IMR-90 (cell line): ENCODE results near the gene CNNM1. TPM values are rescaled to one million over a fixed set of nuclear protein-coding genes. Genes with fewer than 3 reads are reported as not detected.

Experiments used
- ATAC-seq: fragments of 200-7000 bp; cut with Tn5 transposase; 2 replicates; pipeline ENCODE4 v1.9.1; 2020; ENCODE audit warnings: low read depth, mild to moderate bottlenecking, moderate library complexity
- BruUV-seq: library from RNA; stranded (reverse); fragments of 400-500 nt; replicated peaks from 2 replicates; lab custom pipeline; 2021; lab: Mats Ljungman, UMichigan
- CTCF ChIA-PET: fragments of 300-600 bp; formaldehyde crosslinking; extraction: SDS; loops from one replicate; lab custom pipeline; 2021; ENCODE audit warnings: antibody characterized with exemption; lab: Yijun Ruan, JAX
- POLR2A ChIA-PET: fragments of 300-600 bp; sonication (Branson Sonifier 250); formaldehyde crosslinking; loops from one replicate; lab custom pipeline; 2022; ENCODE audit warnings: antibody characterized with exemption; ENCODE audit not compliant: unreplicated experiment; lab: Charles Lee
- DNase-seq: peaks from one replicate; pipeline ENCODE4 v3.0.0; 2013
- H2AFZ ChIP-seq: replicated peaks from 2 replicates; pipeline ENCODE3; 2013; ENCODE audit warnings: low read length, mild to moderate bottlenecking; ENCODE audit not compliant: poor library complexity
- H2AK5ac ChIP-seq: 2 replicates; pipeline ENCODE4 v1.6.1; 2013; ENCODE audit warnings: low read depth, low read length, inconsistent platforms
- H2AK9ac ChIP-seq: replicated peaks from 2 replicates; pipeline ENCODE3; 2013; ENCODE audit warnings: mild to moderate bottlenecking, low read depth, low read length, moderate library complexity; ENCODE audit not compliant: poor library complexity
- H2BK120ac ChIP-seq: 2 replicates; pipeline ENCODE4 v1.6.1; 2013; ENCODE audit warnings: low read depth, low read length, inconsistent platforms
- H2BK15ac ChIP-seq: 3 replicates; pipeline ENCODE4 v1.6.1; 2013; ENCODE audit warnings: low read depth, low read length, inconsistent platforms
- H2BK20ac ChIP-seq: 2 replicates; pipeline ENCODE4 v1.6.1; 2013; ENCODE audit warnings: low read depth, mild to moderate bottlenecking, inconsistent platforms, low read length, moderate library complexity
- H2BK5ac ChIP-seq: 2 replicates; pipeline ENCODE4 v1.6.1; 2013; ENCODE audit warnings: mild to moderate bottlenecking, low read depth, low read length, inconsistent platforms; ENCODE audit not compliant: poor library complexity, severe bottlenecking
- H3K14ac ChIP-seq: replicated peaks from 2 replicates; pipeline ENCODE4 v1.6.1; 2013; ENCODE audit warnings: low read depth, low read length, inconsistent platforms
- H3K18ac ChIP-seq: 2 replicates; pipeline ENCODE4 v1.6.1; 2013; ENCODE audit warnings: low read depth, low read length, control low read depth
- H3K23ac ChIP-seq: 2 replicates; pipeline ENCODE4 v1.6.1; 2013; ENCODE audit warnings: low read depth, low read length, inconsistent platforms
- H3K27ac ChIP-seq: 2 replicates; pipeline ENCODE4 v1.5.1; 2013; ENCODE audit warnings: mild to moderate bottlenecking, control low read depth, low read length; ENCODE audit not compliant: insufficient read depth
- H3K27me3 ChIP-seq: 2 replicates; pipeline ENCODE4 v1.6.1; 2013; ENCODE audit warnings: low read length; ENCODE audit not compliant: control insufficient read depth, insufficient read depth
- H3K36me3 ChIP-seq: 2 replicates; pipeline ENCODE4 v1.6.1; 2013; ENCODE audit warnings: low read length, mixed read lengths; ENCODE audit not compliant: control insufficient read depth, insufficient read depth
- H3K4ac ChIP-seq: 2 replicates; pipeline ENCODE4 v1.6.1; 2013; ENCODE audit warnings: low read depth, low read length, inconsistent platforms
- H3K4me1 ChIP-seq: 2 replicates; pipeline ENCODE4 v1.6.1; 2013; ENCODE audit warnings: low read length, mixed read lengths; ENCODE audit not compliant: control insufficient read depth, insufficient read depth
- H3K4me2 ChIP-seq: 2 replicates; pipeline ENCODE4 v1.6.1; 2013; ENCODE audit warnings: low read depth, mild to moderate bottlenecking, control low read depth, low read length, moderate library complexity
- H3K4me3 ChIP-seq: 2 replicates; pipeline ENCODE4 v1.5.1; 2013; ENCODE audit warnings: low read depth, mild to moderate bottlenecking, control low read depth, low read length, moderate library complexity; ENCODE audit not compliant: insufficient read depth
- H3K56ac ChIP-seq: 2 replicates; pipeline ENCODE4 v1.6.1; 2013; ENCODE audit warnings: low read length, inconsistent platforms; ENCODE audit not compliant: insufficient read depth; ENCODE audit errors: extremely low read depth
- H3K79me1 ChIP-seq, 2 experiments: 2 replicates each; pipeline ENCODE4 v1.6.1; 2013; ENCODE audit warnings: low read length in 2 of 2, inconsistent platforms in 1 of 2, low read depth in 1 of 2
- H3K9ac ChIP-seq: 2 replicates; pipeline ENCODE4 v1.6.1; 2013; ENCODE audit warnings: low read depth, low read length, control low read depth
- H3K9me1 ChIP-seq: 2 replicates; pipeline ENCODE4 v1.6.1; 2013; ENCODE audit warnings: low read length, inconsistent platforms; ENCODE audit not compliant: insufficient read depth
- H3K9me3 ChIP-seq: 2 replicates; pipeline ENCODE4 v1.6.1; 2013; ENCODE audit warnings: low read length; ENCODE audit not compliant: control insufficient read depth, insufficient read depth
- H4K20me1 ChIP-seq: 2 replicates; pipeline ENCODE4 v1.6.1; 2013; ENCODE audit warnings: low read length, inconsistent platforms; ENCODE audit not compliant: insufficient read depth
- H4K5ac ChIP-seq: 2 replicates; pipeline ENCODE4 v1.6.1; 2013; ENCODE audit warnings: mild to moderate bottlenecking, low read depth, low read length, control low read depth
- H4K8ac ChIP-seq, 2 experiments: 2 replicates each; pipeline ENCODE4 v1.6.1; 2013; ENCODE audit warnings: low read depth in 2 of 2, low read length in 2 of 2, control low read depth in 1 of 2, inconsistent platforms in 1 of 2
- H4K91ac ChIP-seq: 2 replicates; pipeline ENCODE4 v1.6.1; 2013; ENCODE audit warnings: low read depth, low read length, inconsistent platforms; ENCODE audit not compliant: insufficient read depth
- CEBPB ChIP-seq: IDR thresholded peaks from 2 replicates; pipeline ENCODE4 v1.6.1; 2012; ENCODE audit warnings: low read depth, low read length, improper control_type of control experiment
- CHD1 ChIP-seq: IDR thresholded peaks from 2 replicates; pipeline ENCODE4 v1.6.1; 2012; ENCODE audit warnings: low read depth, low read length, improper control_type of control experiment
- FOS ChIP-seq: fragments of 150-350 bp; IDR thresholded peaks from 2 replicates; pipeline ENCODE4 v1.6.1; 2016; ENCODE audit warnings: low read depth, low read length
- MAFK ChIP-seq: IDR thresholded peaks from 2 replicates; pipeline ENCODE4 v1.6.1; 2012; ENCODE audit warnings: low read depth, low read length, improper control_type of control experiment
- MAZ ChIP-seq: IDR thresholded peaks from 2 replicates; pipeline ENCODE4 v1.6.1; 2012; ENCODE audit warnings: low read depth, mild to moderate bottlenecking, low read length, improper control_type of control experiment, moderate library complexity, borderline replicate concordance
- MXI1 ChIP-seq: IDR thresholded peaks from 2 replicates; pipeline ENCODE4 v1.6.1; 2012; ENCODE audit warnings: low read depth, mild to moderate bottlenecking, low read length, moderate library complexity, borderline replicate concordance
- NFE2L2 ChIP-seq: fragments of 150-350 bp; IDR thresholded peaks from 2 replicates; pipeline ENCODE4 v1.6.1; 2016; ENCODE audit warnings: low read depth, mild to moderate bottlenecking, low read length
- RCOR1 ChIP-seq: IDR thresholded peaks from 2 replicates; pipeline ENCODE4 v1.6.1; 2012; ENCODE audit warnings: mild to moderate bottlenecking, low read length, improper control_type of control experiment; ENCODE audit not compliant: insufficient replicate concordance
- RFX5 ChIP-seq: IDR thresholded peaks from 2 replicates; pipeline ENCODE4 v1.8.0; 2012; ENCODE audit warnings: low read depth, mild to moderate bottlenecking, low read length, moderate library complexity
- SMC3 ChIP-seq: fragments of 150-350 bp; IDR thresholded peaks from 2 replicates; pipeline ENCODE4 v1.6.1; 2016; ENCODE audit warnings: low read depth, mild to moderate bottlenecking, antibody characterized with exemption, low read length, moderate library complexity
- WGBS, 2 experiments: methylation state at CpG; one replicate each; pipeline versions ENCODE4 v1.1.5 to v1.1.7; 2013; ENCODE audit warnings: missing lambda C conversion rate in 2 of 2; ENCODE audit not compliant: insufficient read length in 1 of 2; ENCODE audit errors: extremely low coverage in 2 of 2; 5-methylcytosine and 5-hydroxymethylcytosine counted together
- dilution Hi-C: fragments of 300-500 bp; cut with HindIII; formaldehyde crosslinking; loops from one replicate; pipeline ENCODE4 v1.14.3; 2018; ENCODE audit warnings: low sequenced_read_pairs; ENCODE audit not compliant: unreplicated experiment
- in situ Hi-C: fragments of 300-500 bp; cut with MboI; formaldehyde crosslinking; loops from 3 replicates; pipeline ENCODE4 v1.14.3; 2019; ENCODE audit warnings: low sequenced_read_pairs, inconsistent platforms, mixed read lengths
- intact Hi-C: fragments of 100-400 bp; cut with micrococcal nuclease; formaldehyde crosslinking; loops from 2 replicates; pipeline ENCODE4 v1.10.0; 2022
- polyA plus RNA-seq, 3 experiments: library from polyadenylated mRNA; depleted of rRNA; stranded (reverse); fragments of >200 nt; gene quantifications; 2 replicates each; pipeline ENCODE4 v1.2.3, GENCODE V29; 2012; ENCODE audit warnings: low replicate concordance in 1 of 3
- total RNA-seq: library from RNA; depleted of rRNA; stranded (reverse); fragments of >200 nt; gene quantifications from 2 replicates; pipeline ENCODE4 v1.2.3, GENCODE V29; 2012
- TF ChIP-seq, protein P1 (sequence below): fragments of 150-350 bp; IDR thresholded peaks from 2 replicates; pipeline ENCODE4 v1.6.1; 2016; ENCODE audit warnings: low read depth, mild to moderate bottlenecking, low read length, moderate library complexity, borderline replicate concordance
- TF ChIP-seq, protein P2 (sequence below): fragments of 150-350 bp; IDR thresholded peaks from 2 replicates; pipeline ENCODE4 v1.6.1; 2017; ENCODE audit warnings: mild to moderate bottlenecking, antibody characterized with exemption, low read length, low read depth

Gene CNNM1
- total and polyA plus RNA-seq, 2 of the 4 experiments (the other 2 are of a cell fraction) = 0.18 to 0.39 TPM

DNA sequence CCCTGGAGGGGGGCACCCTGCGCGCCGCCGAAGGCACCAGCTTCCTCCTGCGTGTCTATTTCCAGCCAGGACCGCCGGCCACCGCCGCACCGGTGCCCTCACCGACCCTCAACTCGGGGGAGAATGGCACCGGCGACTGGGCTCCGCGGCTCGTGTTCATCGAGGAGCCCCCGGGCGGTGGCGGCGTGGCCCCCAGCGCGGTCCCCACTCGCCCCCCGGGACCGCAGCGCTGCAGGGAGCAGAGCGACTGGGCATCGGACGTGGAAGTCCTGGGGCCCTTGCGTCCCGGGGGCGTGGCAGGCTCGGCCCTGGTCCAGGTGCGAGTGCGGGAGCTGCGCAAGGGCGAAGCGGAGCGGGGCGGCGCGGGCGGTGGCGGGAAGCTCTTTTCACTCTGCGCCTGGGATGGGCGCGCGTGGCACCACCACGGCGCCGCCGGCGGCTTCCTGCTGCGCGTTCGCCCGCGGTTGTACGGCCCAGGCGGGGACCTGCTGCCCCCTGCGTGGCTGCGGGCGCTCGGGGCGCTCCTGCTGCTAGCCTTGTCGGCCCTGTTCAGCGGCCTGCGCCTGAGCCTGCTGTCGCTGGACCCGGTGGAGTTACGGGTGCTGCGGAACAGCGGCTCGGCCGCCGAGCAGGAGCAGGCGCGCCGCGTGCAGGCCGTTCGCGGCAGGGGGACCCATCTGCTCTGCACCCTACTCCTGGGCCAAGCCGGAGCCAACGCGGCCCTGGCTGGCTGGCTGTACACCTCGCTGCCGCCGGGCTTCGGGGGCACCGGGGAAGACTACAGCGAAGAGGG is 594 bp downstream of the CNNM1 start:
- Histone ChIP-seq H3K4ac (no peak overlapping the region), H3K4me3 (peak overlapping the region; percentile 23), H3K9me1 (no peaks in the 10 kb centered on the region), H2AK5ac (no peak overlapping the region), H3K4me2 (peak overlapping the region; percentile 79), H2AFZ (peak overlapping the region; percentile 86), H3K27ac (no peak overlapping the region), H3K18ac (no peak overlapping the region), H2BK15ac (no peak overlapping the region), H2BK5ac (no peak overlapping the region), H3K9ac (no peak overlapping the region), H3K4me1 (peaks cover 2% of the 10 kb centered on the region; the same call in 1 of the 2 replicates), H2BK20ac (no peak overlapping the region), H3K27me3 (peaks cover 22% of the 10 kb centered on the region), H4K8ac (no peak overlapping the region), H4K91ac (no peak overlapping the region), H3K79me1 (no peaks in the 10 kb centered on the region), H4K5ac (no peak overlapping the region), H2AK9ac (no peak overlapping the region), H3K36me3 (no peaks in the 10 kb centered on the region), H3K56ac (no peak overlapping the region), H4K20me1 (no peaks in the 10 kb centered on the region), H3K9me3 (no peaks in the 10 kb centered on the region), H2BK120ac (no peak overlapping the region), H3K14ac (no peak overlapping the region), H3K23ac (no peak overlapping the region)
- ATAC-seq (peak; percentile 67), DNase-seq (peak; percentile 4)
- ChIA-PET POLR2A (no interaction called here), CTCF (no interaction called here)
- WGBS, 2 experiments = 1% methylated on average over 55 of the region's 94 CpGs; no CpG with 5 or more reads in 1 of the 2 experiments
- in situ Hi-C loops = no loop called here
- intact Hi-C loops = no loop called here
- no TSS peak for BruUV-seq
- dilution Hi-C loops = no loop called here
- TF ChIP-seq, protein P1, sequence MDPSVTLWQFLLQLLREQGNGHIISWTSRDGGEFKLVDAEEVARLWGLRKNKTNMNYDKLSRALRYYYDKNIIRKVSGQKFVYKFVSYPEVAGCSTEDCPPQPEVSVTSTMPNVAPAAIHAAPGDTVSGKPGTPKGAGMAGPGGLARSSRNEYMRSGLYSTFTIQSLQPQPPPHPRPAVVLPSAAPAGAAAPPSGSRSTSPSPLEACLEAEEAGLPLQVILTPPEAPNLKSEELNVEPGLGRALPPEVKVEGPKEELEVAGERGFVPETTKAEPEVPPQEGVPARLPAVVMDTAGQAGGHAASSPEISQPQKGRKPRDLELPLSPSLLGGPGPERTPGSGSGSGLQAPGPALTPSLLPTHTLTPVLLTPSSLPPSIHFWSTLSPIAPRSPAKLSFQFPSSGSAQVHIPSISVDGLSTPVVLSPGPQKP = no peak
- TF ChIP-seq MAZ (no peak), CEBPB (no peak), SMC3 (no peak), RCOR1 (no peak), MAFK (no peak), FOS (no peak), NFE2L2 (no peak), RFX5 (no peak), CHD1 (no peak), MXI1 (no peak)
- TF ChIP-seq, protein P2, sequence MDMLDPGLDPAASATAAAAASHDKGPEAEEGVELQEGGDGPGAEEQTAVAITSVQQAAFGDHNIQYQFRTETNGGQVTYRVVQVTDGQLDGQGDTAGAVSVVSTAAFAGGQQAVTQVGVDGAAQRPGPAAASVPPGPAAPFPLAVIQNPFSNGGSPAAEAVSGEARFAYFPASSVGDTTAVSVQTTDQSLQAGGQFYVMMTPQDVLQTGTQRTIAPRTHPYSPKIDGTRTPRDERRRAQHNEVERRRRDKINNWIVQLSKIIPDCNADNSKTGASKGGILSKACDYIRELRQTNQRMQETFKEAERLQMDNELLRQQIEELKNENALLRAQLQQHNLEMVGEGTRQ = no peak
